Duodenal mucosa (tissue), 2 donors: ENCODE data around the gene DOK6.

ENCODE experiments used
- H3K27ac ChIP-seq: one replicate; pipeline ENCODE4 v1.7.0; 2013; ENCODE audit warnings: low read depth, low read length
- H3K27me3 ChIP-seq, 2 donors: one replicate each; pipeline ENCODE4 v1.7.0; 2013; ENCODE audit warnings: low read length in 2 of 2, control low read depth in 1 of 2; ENCODE audit not compliant: insufficient read depth in 2 of 2, control insufficient read depth in 1 of 2
- H3K36me3 ChIP-seq, 2 donors: one replicate each; pipeline ENCODE4 v1.7.0; 2013; ENCODE audit warnings: low read length in 2 of 2, control low read depth in 1 of 2; ENCODE audit not compliant: insufficient read depth in 2 of 2, control insufficient read depth in 1 of 2
- H3K4me1 ChIP-seq, 2 donors: one replicate each; pipeline ENCODE4 v1.7.0; 2013; ENCODE audit warnings: low read length in 2 of 2, control low read depth in 1 of 2; ENCODE audit not compliant: insufficient read depth in 2 of 2, control insufficient read depth in 1 of 2
- H3K4me3 ChIP-seq, 2 donors: one replicate each; pipeline ENCODE4 v1.7.0; 2013; ENCODE audit warnings: low read length in 2 of 2, low read depth in 1 of 2
- H3K9ac ChIP-seq, 2 donors: one replicate each; pipeline ENCODE4 v1.7.0; 2013; ENCODE audit warnings: low read length in 2 of 2, low read depth in 1 of 2
- H3K9me3 ChIP-seq, 2 donors: one replicate each; pipeline ENCODE4 v1.7.0; 2013; ENCODE audit warnings: low read length in 2 of 2, control low read depth in 1 of 2; ENCODE audit not compliant: control insufficient read depth in 1 of 2

The DOK6 gene

DNA sequence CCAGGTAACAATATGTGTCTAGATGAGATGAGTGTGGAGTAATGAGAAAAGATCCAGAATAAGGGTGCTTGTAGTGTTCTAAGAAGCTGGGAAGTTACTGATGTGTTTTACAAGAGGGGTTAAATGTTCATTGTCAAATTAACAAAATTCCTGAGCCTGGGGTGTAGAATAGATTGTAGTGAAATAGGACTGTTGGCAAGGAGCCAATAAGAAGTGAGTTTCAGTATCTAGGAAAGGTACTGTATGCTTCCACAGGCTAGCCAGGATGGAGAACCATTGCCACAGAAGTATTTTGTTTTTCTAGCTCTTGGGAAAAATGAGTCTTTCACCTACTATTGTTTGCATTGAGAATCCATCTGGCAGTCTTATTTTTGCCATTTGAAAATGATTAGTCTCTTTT, 10.5 kb downstream of the DOK6 start:
- H3K9me3 ChIP-seq = no peaks in the 10 kb centered on the region
- H3K4me3 ChIP-seq = no peak overlapping the region
- no peaks in the 10 kb centered on the region for H3K36me3 ChIP-seq
- no peaks in the 10 kb centered on the region for H3K4me1 ChIP-seq
- no peaks in the 10 kb centered on the region for H3K27me3 ChIP-seq
- no peak overlapping the region for H3K9ac ChIP-seq
- no peak overlapping the region for H3K27ac ChIP-seq

DNA sequence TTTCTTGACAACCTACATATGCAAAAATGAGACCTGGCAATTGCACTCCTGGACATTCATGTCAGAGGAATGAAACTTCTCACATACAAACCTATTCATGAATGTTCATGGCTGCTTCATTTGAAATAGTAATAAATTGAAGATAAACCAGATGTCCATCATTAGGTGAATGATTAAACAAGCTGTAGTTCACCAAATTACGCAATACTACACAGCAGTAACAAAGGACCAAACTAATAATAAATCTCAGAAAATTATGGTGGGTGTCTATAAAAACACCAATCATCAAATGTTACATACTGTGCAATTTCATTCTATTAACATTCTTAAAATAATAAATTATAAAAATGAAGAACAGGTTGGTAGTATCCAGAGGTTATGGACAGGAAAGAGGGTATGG, 13.5 kb downstream of the DOK6 start:
- Histone ChIP-seq H3K36me3 (no peaks in the 10 kb centered on the region), H3K9me3 (no peaks in the 10 kb centered on the region), H3K27me3 (no peaks in the 10 kb centered on the region), H3K4me3 (no peak overlapping the region), H3K4me1 (no peaks in the 10 kb centered on the region), H3K9ac (no peak overlapping the region), H3K27ac (no peak overlapping the region)

- no peak overlapping the region for H3K4me3 ChIP-seq
- no peaks in the 10 kb centered on the region for H3K4me1 ChIP-seq
- H3K27me3 ChIP-seq = no peaks in the 10 kb centered on the region
- H3K36me3 ChIP-seq = no peaks in the 10 kb centered on the region
- H3K27ac ChIP-seq = no peak overlapping the region
- H3K9me3 ChIP-seq = peaks cover 0 to under 1% of the 10 kb centered on the region in 2 donors
- no peak overlapping the region for H3K9ac ChIP-seq
Measured at GRCh38 chr18:69432847-69433246, 32.2 kb downstream of the DOK6 start.

DNA sequence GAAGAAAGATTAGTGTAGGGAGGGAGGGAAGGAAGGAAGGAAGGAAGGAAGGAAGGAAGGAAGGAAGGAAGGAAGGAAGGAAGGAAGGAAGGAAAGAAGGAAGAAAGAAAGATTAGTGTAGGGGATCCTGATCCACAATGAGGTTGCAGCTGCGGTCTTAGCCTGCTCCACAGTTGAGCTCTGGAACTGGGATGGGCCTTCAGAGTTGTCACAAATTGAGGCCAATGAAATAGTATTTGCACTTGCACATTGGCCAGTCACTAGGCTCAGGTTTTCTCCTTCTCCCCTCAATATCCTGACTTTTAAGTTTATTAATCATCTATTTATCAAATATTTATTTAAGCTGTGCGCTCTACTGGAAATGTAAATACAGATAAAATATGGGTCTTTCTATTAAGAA, 34.3 kb downstream of the DOK6 start:
- no peaks in the 10 kb centered on the region for H3K36me3 ChIP-seq
- no peaks in the 10 kb centered on the region for H3K4me1 ChIP-seq
- H3K27me3 ChIP-seq = no peaks in the 10 kb centered on the region
- no peak overlapping the region for H3K9ac ChIP-seq
- peaks cover 6 to 9% of the 10 kb centered on the region in 2 donors for H3K9me3 ChIP-seq
- no peak overlapping the region for H3K27ac ChIP-seq
- no peak overlapping the region for H3K4me3 ChIP-seq

DNA sequence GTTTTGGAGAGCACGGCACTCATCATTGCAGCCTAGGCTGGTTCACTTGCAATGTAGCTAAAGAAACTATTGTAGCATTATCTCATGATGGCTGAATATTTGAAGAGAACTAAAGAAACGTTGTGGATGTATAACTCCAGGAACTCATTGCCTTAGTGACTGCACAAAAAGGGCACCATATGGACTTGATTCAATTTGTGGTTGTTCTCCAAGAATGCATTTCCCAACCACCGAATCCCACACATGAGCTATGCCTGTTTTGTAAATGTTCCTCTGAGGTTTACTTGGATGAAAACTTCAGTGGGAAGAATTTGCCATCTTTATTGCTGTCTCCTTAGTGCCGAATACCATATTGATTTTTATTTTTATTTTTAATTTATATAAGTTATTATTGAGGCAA, 43.5 kb downstream of the DOK6 start:
- Histone ChIP-seq H3K4me3 (no peak overlapping the region), H3K36me3 (no peaks in the 10 kb centered on the region), H3K27me3 (no peaks in the 10 kb centered on the region), H3K9me3 (peaks cover 0 to 6% of the 10 kb centered on the region in 2 donors), H3K27ac (no peak overlapping the region), H3K9ac (no peak overlapping the region), H3K4me1 (no peaks in the 10 kb centered on the region)

DNA sequence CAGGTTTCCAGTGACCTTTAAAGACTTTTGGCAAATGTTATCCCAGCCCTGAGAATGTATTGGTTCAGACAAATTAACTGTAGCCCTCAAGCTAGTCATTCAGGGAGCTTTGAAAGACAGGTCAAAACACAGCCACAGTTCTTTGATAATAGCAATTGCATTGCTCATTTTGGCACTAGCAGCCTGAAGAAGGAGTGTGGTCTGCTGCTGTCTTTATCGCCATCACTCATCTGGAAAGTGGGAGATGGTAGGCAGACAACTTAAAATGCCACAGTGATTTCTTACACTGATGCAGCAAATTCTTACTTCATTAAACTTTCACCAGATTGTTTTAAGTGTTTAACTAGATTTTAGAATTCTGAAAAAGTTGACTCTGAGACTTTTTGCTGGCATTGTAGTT, 47.2 kb downstream of the DOK6 start:
- H3K36me3 ChIP-seq = no peaks in the 10 kb centered on the region
- no peak overlapping the region for H3K9ac ChIP-seq
- no peaks in the 10 kb centered on the region for H3K4me1 ChIP-seq
- H3K9me3 ChIP-seq = peaks cover 0 to 6% of the 10 kb centered on the region in 2 donors
- no peak overlapping the region for H3K27ac ChIP-seq
- H3K27me3 ChIP-seq = no peaks in the 10 kb centered on the region
- H3K4me3 ChIP-seq = no peak overlapping the region

GRCh38 chr18:69455125-69455524, 54.4 kb downstream of the DOK6 start:
- no peaks in the 10 kb centered on the region for H3K4me1 ChIP-seq
- no peak overlapping the region for H3K4me3 ChIP-seq
- no peak overlapping the region for H3K27ac ChIP-seq

GRCh38 chr18:69469444-69469919, 68.8 kb downstream of the DOK6 start:
- Histone ChIP-seq H3K27me3 (no peaks in the 10 kb centered on the region), H3K36me3 (no peaks in the 10 kb centered on the region), H3K9ac (no peak overlapping the region), H3K4me1 (no peaks in the 10 kb centered on the region), H3K4me3 (no peak overlapping the region), H3K9me3 (no peaks in the 10 kb centered on the region), H3K27ac (no peak overlapping the region)

More at GRCh38 chr18:69455125-69455524, 54.4 kb downstream of the DOK6 start:
- Histone ChIP-seq H3K36me3 (no peaks in the 10 kb centered on the region), H3K9me3 (no peaks in the 10 kb centered on the region), H3K27me3 (no peaks in the 10 kb centered on the region), H3K9ac (no peak overlapping the region)

GRCh38 chr18:69480460-69480859, 79.8 kb downstream of the DOK6 start:
- no peaks in the 10 kb centered on the region for H3K27me3 ChIP-seq
- H3K4me3 ChIP-seq = no peak overlapping the region
- H3K4me1 ChIP-seq = no peaks in the 10 kb centered on the region
- H3K36me3 ChIP-seq = no peaks in the 10 kb centered on the region
- no peak overlapping the region for H3K9ac ChIP-seq
- H3K9me3 ChIP-seq = no peaks in the 10 kb centered on the region
- H3K27ac ChIP-seq = no peak overlapping the region

- H3K27ac ChIP-seq = no peak overlapping the region
- H3K27me3 ChIP-seq = no peaks in the 10 kb centered on the region
- no peak overlapping the region for H3K4me3 ChIP-seq
- H3K4me1 ChIP-seq = no peaks in the 10 kb centered on the region
- no peaks in the 10 kb centered on the region for H3K36me3 ChIP-seq
- H3K9ac ChIP-seq = no peak overlapping the region
- H3K9me3 ChIP-seq = no peaks in the 10 kb centered on the region
Measured at GRCh38 chr18:69483574-69483973, 82.9 kb downstream of the DOK6 start.
